Right lobe of liver (tissue), 4 donors: Measurements from ENCODE around the gene CAB39.
"Not testable (repeated sequence)": the region's sequence is repeated elsewhere in the genome, so short reads cannot be mapped to it uniquely, and the experiment has no call there.

Experiments
- CTCF ChIP-seq, 4 donors: fragments of 200-600 bp in 3 of 4; fragments of 450-650 bp in 1 of 4; IDR thresholded peaks; one replicate each; pipeline versions ENCODE4 v1.5.1 to v1.8.0; 2016 to 2022; ENCODE audit warnings: antibody characterized with exemption in 4 of 4, mild to moderate bottlenecking in 2 of 4
- POLR2A ChIP-seq: fragments of 450-650 bp; IDR thresholded peaks from one replicate; pipeline ENCODE4 v1.6.1; 2017; ENCODE audit warnings: antibody characterized with exemption, mild to moderate bottlenecking
- donor health status: DM: no; HTN: no; CAD: no.
- donor health status: DM: no; HTN: no; CAD: no.
- donor health status: DM: no; HTN: yes; CAD: no.

- not testable (repeated sequence) for TF ChIP-seq CTCF (IDR thresholded peaks at IDR 0.05); POLR2A
These were observed 12.3 kb downstream of the CAB39 start for GRCh38 chr2:230724957-230725356.
